Panc1 (cell line): ENCODE results near the gene TSR3. TPM values are rescaled to one million over a fixed set of nuclear protein-coding genes. Genes with fewer than 3 reads are reported as not detected.

Source experiments
- ATAC-seq: fragments of 200-7000 bp; cut with Tn5 transposase; 2 replicates; pipeline ENCODE4 v1.9.1; 2020; ENCODE audit warnings: mild to moderate bottlenecking, moderate library complexity
- BruUV-seq: library from RNA; stranded (reverse); fragments of 400-500 nt; replicated peaks from 2 replicates; lab custom pipeline; 2021; lab: Mats Ljungman, UMichigan
- CTCF ChIA-PET: fragments of 300-600 bp; sonication (Branson Sonifier 250); formaldehyde crosslinking; loops from one replicate; lab custom pipeline; 2022; ENCODE audit warnings: antibody characterized with exemption; lab: Charles Lee
- POLR2A ChIA-PET: fragments of 300-600 bp; sonication (Branson Sonifier 250); formaldehyde crosslinking; loops from one replicate; lab custom pipeline; 2022; ENCODE audit warnings: antibody characterized with exemption; lab: Charles Lee
- DNase-seq: peaks from one replicate; pipeline ENCODE4 v3.0.0-alpha.2; 2010; ENCODE audit warnings: low read depth, low spot score
- H3K27ac ChIP-seq: 2 replicates; pipeline ENCODE4 v1.5.1; 2011; ENCODE audit warnings: mild to moderate bottlenecking, low read length, inconsistent platforms
- H3K27me3 ChIP-seq: fragments of 200-500 bp; sonication (Bioruptor generic); 2 replicates; pipeline ENCODE4 v1.6.0; 2014; ENCODE audit warnings: low read length, inconsistent platforms; ENCODE audit not compliant: control insufficient read depth, insufficient read depth
- H3K36me3 ChIP-seq: fragments of 200-500 bp; sonication (Bioruptor generic); 2 replicates; pipeline ENCODE4 v1.5.1; 2014; ENCODE audit warnings: inconsistent platforms, mild to moderate bottlenecking, low read length, moderate library complexity; ENCODE audit not compliant: control insufficient read depth, insufficient read depth
- H3K4me1 ChIP-seq: 2 replicates; pipeline ENCODE4 v1.5.1; 2011; ENCODE audit warnings: inconsistent platforms, mild to moderate bottlenecking, low read length, moderate library complexity; ENCODE audit not compliant: control insufficient read depth, insufficient read depth
- H3K4me3 ChIP-seq, 2 experiments: 2 replicates each; pipeline ENCODE4 v1.5.1; 2011 to 2012; ENCODE audit warnings: low read depth in 2 of 2, low read length in 2 of 2, mild to moderate bottlenecking in 2 of 2, inconsistent platforms in 1 of 2, moderate library complexity in 1 of 2
- H3K9me3 ChIP-seq: fragments of 200-500 bp; sonication (Bioruptor generic); 2 replicates; pipeline ENCODE4 v1.5.1; 2014; ENCODE audit warnings: low read depth, mild to moderate bottlenecking, inconsistent platforms, low read length, moderate library complexity; ENCODE audit not compliant: control insufficient read depth, insufficient read depth
- CTCF ChIP-seq: fragments of 450-650 bp; IDR thresholded peaks from 2 replicates; pipeline ENCODE4 v1.5.1; 2017; ENCODE audit warnings: mild to moderate bottlenecking
- POLR2AphosphoS5 ChIP-seq: IDR thresholded peaks from 2 replicates; pipeline ENCODE4 v1.6.1; 2012; ENCODE audit warnings: mild to moderate bottlenecking, low read depth, low read length, moderate library complexity
- REST ChIP-seq, 2 experiments: IDR thresholded peaks; 2 replicates each; pipeline ENCODE4 v1.6.1; 2011 to 2012; ENCODE audit warnings: low read depth in 2 of 2, control low read depth in 1 of 2, low read length in 1 of 2, mild to moderate bottlenecking in 1 of 2, moderate library complexity in 1 of 2; ENCODE audit not compliant: insufficient read depth in 1 of 2
- SIN3A ChIP-seq: IDR thresholded peaks from 2 replicates; pipeline ENCODE4 v1.6.1; 2012; ENCODE audit warnings: low read depth, mild to moderate bottlenecking, low read length, moderate library complexity, borderline replicate concordance; ENCODE audit not compliant: insufficient read depth
- TCF7L2 ChIP-seq: IDR thresholded peaks from 2 replicates; pipeline ENCODE4 v1.6.1; 2011; ENCODE audit warnings: mild to moderate bottlenecking, low read depth, low read length, inconsistent platforms
- in situ Hi-C: cut with HindIII; loops from 2 replicates; pipeline ENCODE4 v1.10.0; 2016; ENCODE audit warnings: low sequenced_read_pairs, low pct_unique_long_range_greater_than_20kb
- intact Hi-C: fragments of 100-400 bp; cut with micrococcal nuclease; formaldehyde crosslinking; loops from one replicate; pipeline ENCODE4 v1.10.0; 2022; ENCODE audit not compliant: unreplicated experiment
- total RNA-seq: library from RNA; stranded (reverse); gene quantifications from one replicate; pipeline ENCODE4 v1.2.1, GENCODE V29; 2021; ENCODE audit not compliant: unreplicated experiment

Gene TSR3
- total RNA-seq, 1 experiment from 2014 or later = 89.7 TPM

- H3K36me3 ChIP-seq = no peaks in the 10 kb centered on the region
- no peaks in the 10 kb centered on the region for H3K4me1 ChIP-seq
- no peak for DNase-seq
- no peak overlapping the region for H3K4me3 ChIP-seq
- in situ Hi-C loops = no loop called here
- H3K27ac ChIP-seq = no peak overlapping the region
- TF ChIP-seq POLR2AphosphoS5 (no peak), CTCF (no peak), SIN3A (no peak), REST (IDR thresholded peaks at IDR 0.05; ENCODE audit: insufficient read depth in 1 of 2, low read depth in 2 of 2, low read length in 1 of 2) (no peak), TCF7L2 (no peak)
- no peak for ATAC-seq
- BruUV-seq = no TSS peak
- POLR2A ChIA-PET = no interaction called here
- H3K9me3 ChIP-seq = no peaks in the 10 kb centered on the region
- intact Hi-C loops = no loop called here
- H3K27me3 ChIP-seq = no peaks in the 10 kb centered on the region
- CTCF ChIA-PET = interaction anchor here (1.0 kb wide), 1 partner anchor 25 kb away, joined by 3 read pairs; no protein-coding TSS in a partner anchor
These were observed 38.1 kb upstream of the TSR3 start for GRCh38 chr16:1389762-1390161.

- TF ChIP-seq CTCF (no peak), TCF7L2 (no peak), REST (IDR thresholded peaks at IDR 0.05; ENCODE audit: insufficient read depth in 1 of 2, low read depth in 2 of 2, low read length in 1 of 2) (no peak), SIN3A (no peak), POLR2AphosphoS5 (no peak)
- no peak for DNase-seq
- BruUV-seq = no TSS peak
These were observed 35.7 kb upstream of the TSR3 start for GRCh38 chr16:1387331-1387730.

More at GRCh38 chr16:1387331-1387730, 35.7 kb upstream of the TSR3 start:
- no peak for ATAC-seq
- POLR2A ChIA-PET = no interaction called here
- Histone ChIP-seq H3K4me3 (no peak overlapping the region), H3K27me3 (no peaks in the 10 kb centered on the region), H3K27ac (no peak overlapping the region), H3K9me3 (no peaks in the 10 kb centered on the region), H3K36me3 (no peaks in the 10 kb centered on the region), H3K4me1 (no peaks in the 10 kb centered on the region)
- intact Hi-C loops = no loop called here
- CTCF ChIA-PET = no interaction called here
- in situ Hi-C loops = no loop called here
